Epithelial cell of esophagus (primary cell): Measurements from ENCODE around the gene CIRBP.
"Not testable (repeated sequence)": the region's sequence is repeated elsewhere in the genome, so short reads cannot be mapped to it uniquely, and the experiment has no call there.

Experiments
- DNase-seq: peaks from one replicate; pipeline ENCODE4 v3.0.0; 2010; ENCODE audit warnings: low read depth
- H3K4me3 ChIP-seq: 2 replicates; pipeline ENCODE4 v1.5.1; 2011; ENCODE audit warnings: mild to moderate bottlenecking, low read length, control low read depth
- TF ChIP-seq, protein P1 (sequence below): IDR thresholded peaks from 2 replicates; pipeline ENCODE4 v1.5.1; 2011; ENCODE audit warnings: low read depth, mild to moderate bottlenecking, low read length, control low read depth, inconsistent platforms; ENCODE audit not compliant: insufficient read depth; ENCODE audit errors: missing control alignments

The CIRBP gene

DNA sequence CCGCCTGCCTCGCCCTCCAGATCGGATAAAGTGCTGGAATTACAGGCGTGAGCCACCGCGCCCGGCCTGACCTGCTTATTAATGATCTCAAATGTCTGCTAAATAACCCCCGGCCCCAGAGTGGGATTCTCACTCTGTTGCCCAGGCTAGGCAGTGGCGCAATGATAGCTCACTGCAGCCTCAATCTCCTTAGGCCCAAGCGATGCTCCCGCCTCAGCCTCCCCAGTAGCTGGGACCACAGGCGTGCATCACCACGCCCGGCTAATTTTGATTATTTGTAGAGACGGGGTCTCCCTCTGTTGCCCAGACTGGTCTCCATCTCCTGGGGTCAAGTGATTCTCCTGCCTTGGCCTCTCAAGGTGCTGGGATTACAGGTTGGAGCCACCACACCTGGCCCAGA is 28.2 kb upstream of the CIRBP start:
- TF ChIP-seq, protein P1, sequence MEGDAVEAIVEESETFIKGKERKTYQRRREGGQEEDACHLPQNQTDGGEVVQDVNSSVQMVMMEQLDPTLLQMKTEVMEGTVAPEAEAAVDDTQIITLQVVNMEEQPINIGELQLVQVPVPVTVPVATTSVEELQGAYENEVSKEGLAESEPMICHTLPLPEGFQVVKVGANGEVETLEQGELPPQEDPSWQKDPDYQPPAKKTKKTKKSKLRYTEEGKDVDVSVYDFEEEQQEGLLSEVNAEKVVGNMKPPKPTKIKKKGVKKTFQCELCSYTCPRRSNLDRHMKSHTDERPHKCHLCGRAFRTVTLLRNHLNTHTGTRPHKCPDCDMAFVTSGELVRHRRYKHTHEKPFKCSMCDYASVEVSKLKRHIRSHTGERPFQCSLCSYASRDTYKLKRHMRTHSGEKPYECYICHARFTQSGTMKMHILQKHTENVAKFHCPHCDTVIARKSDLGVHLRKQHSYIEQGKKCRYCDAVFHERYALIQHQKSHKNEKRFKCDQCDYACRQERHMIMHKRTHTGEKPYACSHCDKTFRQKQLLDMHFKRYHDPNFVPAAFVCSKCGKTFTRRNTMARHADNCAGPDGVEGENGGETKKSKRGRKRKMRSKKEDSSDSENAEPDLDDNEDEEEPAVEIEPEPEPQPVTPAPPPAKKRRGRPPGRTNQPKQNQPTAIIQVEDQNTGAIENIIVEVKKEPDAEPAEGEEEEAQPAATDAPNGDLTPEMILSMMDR = no peak
- no peak for DNase-seq
- H3K4me3 ChIP-seq = peak overlapping the region; percentile 67

DNA sequence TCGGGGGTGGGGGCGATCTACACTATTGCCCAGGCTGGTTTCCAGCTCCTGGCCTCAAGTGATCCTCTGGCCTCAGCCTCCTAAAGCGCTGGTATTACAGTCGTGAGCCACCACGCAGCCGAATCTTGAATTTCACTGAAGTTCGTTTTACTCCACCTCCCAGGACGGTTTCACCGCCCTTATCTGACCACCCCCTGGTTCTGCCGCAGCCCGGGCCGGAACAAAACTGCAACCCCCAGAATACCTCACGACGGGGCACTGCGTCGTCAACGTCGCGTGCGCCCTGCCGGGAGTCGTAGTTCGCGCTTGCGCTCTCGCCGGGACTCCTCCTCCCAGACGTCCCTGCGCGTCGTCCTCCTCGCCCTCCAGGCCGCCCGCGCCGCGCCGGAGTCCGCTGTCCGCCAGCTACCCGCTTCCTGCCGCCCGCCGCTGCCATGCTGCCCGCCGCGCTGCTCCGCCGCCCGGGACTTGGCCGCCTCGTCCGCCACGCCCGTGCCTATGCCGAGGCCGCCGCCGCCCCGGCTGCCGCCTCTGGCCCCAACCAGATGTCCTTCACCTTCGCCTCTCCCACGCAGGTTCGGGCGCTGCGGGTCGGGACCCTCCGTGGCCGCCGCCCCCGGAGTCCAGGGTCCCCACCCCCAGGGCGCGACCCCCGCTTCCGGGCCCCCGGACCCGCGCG is 27.6 kb upstream of the CIRBP start, which contains the start of gene ATP5F1D:
TSS of gene ATP5F1D (plus strand) at position 335 of the 679 bp plus-strand sequence. CDS start at position 435, 100 bp downstream.
- DNase-seq = peak; percentile 94
- peak within 1 kb of the TSS; percentile 67 for H3K4me3 ChIP-seq

DNA sequence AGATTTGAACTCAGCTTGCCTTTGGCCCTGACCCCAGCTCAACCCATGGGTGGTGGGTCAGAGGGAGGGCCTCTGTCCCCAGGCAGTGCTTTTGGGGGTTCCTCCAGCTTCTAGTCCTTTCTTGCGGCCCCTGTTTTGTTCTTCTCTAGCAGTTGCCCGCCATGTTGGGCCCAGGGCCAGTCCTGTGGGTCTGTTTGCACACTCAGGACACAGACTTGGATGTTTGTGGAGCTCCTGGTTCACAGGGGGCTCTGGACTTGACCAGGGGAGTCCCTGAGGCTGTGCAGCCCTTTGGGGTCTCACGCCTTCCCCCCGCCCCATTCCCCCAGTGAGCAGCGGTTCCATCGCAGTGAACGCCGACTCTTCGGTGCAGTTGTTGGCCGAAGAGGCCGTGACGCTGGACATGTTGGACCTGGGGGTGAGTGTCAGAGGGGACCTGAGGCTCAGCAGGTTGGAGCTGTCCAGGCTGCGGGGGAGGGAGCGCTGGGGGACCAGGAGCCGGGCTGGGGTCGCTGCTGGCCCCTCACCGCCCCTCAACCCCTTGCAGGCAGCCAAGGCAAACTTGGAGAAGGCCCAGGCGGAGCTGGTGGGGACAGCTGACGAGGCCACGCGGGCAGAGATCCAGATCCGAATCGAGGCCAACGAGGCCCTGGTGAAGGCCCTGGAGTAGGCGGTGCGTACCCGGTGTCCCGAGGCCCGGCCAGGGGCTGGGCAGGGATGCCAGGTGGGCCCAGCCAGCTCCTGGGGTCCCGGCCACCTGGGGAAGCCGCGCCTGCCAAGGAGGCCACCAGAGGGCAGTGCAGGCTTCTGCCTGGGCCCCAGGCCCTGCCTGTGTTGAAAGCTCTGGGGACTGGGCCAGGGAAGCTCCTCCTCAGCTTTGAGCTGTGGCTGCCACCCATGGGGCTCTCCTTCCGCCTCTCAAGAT is 25.1 kb upstream of the CIRBP start:
- peak overlapping the region; percentile 15 for H3K4me3 ChIP-seq
- TF ChIP-seq, protein P1 = peak; percentile 79
- DNase-seq = peak; percentile 86

More for the DNA sequence above, 27.6 kb upstream of the CIRBP start, which contains the start of gene ATP5F1D:
- TF ChIP-seq, protein P1 = no peak

DNA sequence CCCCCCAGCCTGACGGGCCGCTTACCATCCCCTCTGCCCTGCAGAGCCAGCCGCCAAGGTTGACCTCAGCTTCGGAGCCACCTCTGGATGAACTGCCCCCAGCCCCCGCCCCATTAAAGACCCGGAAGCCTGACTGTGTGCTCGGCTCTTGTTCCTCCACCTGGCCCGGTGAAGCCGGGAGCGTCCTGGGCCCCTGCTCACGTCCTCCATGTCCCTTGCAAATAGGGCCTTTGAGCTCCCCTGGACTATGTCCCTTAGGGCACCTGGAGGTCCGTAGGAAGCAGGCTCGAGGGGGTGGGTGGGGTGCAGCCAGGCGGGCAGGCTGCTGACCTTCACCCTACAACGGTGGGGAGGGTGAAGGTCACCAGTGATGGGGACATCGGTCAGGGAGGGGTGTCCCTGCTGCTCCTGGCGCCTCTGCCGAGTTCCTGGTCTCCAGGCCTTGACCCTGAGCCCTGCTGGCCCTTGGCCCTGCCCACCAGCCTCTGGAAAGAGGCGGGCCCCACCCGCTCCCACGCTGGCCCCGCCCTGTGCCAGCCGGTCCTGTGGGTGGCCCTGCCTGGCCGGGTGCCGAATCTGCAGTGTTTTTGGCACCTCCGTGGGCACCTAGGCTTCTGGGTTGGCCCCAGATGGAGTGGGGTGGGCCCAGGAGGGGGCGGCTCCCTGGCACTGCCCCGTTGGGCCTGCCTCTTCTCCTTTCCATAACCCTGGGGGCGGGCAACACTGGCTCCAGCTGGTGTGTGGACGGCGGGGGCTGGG is 24.3 kb upstream of the CIRBP start:
- TF ChIP-seq, protein P1 = no peak
- peak overlapping the region; percentile 15 for H3K4me3 ChIP-seq
- DNase-seq = no peak

DNA sequence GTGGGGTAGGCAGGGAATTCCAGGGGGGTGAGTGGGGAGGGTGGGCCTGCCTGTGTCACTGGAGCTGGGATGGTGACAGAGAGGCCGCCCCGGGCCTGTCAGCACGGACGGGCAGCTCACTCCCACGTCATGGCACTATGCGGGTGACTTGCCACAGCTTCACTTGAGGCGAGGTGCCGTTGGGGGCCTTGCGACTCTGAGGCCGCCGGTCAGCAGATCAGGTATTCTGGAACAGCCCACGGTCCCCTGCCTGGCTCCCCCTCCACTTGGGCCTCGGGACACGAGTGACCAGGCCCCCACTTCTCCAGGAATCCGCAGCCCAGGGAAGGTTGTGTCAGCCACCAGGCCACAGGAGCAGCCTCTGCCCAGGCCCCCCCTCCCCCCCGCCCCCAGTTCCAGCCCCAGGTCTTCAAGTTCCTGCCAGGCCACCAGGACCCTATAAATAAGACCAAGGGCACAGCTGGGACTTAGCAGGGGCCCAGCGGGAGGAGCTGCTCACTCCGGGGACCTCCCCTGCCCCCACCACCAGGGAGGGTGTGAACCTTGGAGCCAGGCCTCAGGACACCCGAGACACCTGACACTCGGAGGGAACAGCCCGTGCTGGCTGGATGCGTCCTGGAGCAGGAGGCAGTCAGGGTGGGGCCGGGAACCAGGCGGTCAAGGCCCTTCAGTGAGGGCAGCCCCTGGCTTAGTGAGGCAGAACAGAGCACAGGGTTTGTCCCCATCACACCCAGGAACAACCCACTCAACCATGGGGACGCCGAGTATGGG is 23.5 kb upstream of the CIRBP start:
- TF ChIP-seq, protein P1 = no peak
- H3K4me3 ChIP-seq = no peak overlapping the region

DNA sequence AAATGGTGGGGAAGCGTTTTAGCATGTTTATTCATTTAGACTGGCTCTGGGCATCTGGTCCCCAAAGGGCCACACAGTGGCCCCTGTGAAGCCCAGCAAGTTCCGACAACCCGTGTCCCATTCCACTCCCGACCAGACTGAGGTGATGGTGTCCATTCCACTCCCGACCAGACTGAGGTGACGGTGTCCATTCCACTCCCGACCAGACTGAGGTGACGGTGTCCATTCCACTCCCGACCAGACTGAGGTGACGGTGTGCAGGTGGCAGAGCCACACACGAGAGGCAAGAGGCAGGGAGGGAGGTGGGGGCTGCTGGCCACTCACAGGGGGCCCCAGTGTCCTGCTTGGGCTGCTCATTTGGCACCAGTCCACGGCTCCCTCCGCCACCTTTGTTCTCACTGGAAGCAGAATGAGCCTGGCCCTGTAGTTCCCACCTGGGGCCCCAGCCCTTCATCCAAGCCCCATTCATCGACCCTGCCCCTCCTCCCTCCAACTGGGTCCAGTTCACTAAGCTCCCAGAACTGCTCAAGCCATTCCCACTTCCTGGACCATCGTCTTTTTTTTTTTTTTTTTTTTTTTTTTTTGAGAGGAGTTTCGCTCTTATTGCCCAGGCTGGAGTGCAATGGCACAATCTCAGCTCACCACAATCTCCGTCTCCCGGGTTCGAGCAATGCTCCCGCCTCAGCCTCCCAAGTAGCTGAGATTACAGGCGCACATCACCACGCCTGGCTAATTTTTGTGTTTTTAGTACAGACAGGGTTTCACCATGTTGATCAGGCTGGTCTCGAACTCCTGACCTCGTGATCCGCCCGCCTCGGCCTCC is 22.7 kb upstream of the CIRBP start:
- not testable (repeated sequence) for H3K4me3 ChIP-seq

More for the DNA sequence above, 23.5 kb upstream of the CIRBP start:
- no peak for DNase-seq

More for the DNA sequence above, 22.7 kb upstream of the CIRBP start:
- DNase-seq = not testable (repeated sequence)
